HG03196 (cell line): ENCODE measurements around the gene REEP2.
"Not testable (repeated sequence)": the region's sequence is repeated elsewhere in the genome, so short reads cannot be mapped to it uniquely, and the experiment has no call there.

Experiments used
- ATAC-seq: cut with Tn5 transposase; IDR thresholded peaks from one replicate; pipeline ENCODE4 v1.9.1; 2021; ENCODE audit not compliant: unreplicated experiment

The REEP2 gene

DNA sequence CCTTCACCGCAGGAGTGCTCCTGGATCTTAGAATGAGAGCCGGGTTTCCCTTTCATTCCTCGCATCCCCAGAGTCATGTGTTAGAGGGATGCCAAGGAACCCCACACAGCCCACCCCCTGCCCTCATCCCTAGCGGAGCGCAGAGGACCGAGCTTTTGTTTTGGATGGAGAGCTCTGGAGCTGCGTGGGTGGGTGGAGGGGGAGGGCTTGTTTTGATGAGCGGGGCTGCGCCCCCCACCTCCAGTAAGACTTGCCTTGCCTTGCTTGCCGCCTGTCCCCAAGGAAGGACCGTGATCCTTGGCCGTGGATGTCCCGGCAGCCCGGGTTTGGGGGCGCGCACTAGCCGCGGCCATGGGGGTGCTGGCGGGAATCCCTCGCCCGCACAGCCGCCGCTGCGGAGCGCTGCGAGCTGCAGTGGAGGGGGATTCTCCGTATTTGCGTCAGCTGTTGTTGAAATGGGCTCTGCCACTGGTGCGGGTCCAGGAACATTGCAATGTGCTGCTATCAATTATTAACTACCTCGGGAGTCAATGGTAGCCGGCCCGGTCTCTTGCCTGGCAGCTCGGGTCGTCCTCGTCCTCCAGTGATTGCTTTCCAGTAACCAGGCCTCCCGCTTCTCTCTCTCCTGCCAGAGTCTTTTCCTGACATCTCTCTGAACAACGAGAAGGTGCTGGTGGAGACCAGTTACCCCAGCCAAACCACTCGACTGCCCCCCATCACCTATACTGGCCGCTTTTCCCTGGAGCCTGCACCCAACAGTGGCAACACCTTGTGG lies 27.5 kb downstream of the REEP2 start:
- no peak for ATAC-seq

DNA sequence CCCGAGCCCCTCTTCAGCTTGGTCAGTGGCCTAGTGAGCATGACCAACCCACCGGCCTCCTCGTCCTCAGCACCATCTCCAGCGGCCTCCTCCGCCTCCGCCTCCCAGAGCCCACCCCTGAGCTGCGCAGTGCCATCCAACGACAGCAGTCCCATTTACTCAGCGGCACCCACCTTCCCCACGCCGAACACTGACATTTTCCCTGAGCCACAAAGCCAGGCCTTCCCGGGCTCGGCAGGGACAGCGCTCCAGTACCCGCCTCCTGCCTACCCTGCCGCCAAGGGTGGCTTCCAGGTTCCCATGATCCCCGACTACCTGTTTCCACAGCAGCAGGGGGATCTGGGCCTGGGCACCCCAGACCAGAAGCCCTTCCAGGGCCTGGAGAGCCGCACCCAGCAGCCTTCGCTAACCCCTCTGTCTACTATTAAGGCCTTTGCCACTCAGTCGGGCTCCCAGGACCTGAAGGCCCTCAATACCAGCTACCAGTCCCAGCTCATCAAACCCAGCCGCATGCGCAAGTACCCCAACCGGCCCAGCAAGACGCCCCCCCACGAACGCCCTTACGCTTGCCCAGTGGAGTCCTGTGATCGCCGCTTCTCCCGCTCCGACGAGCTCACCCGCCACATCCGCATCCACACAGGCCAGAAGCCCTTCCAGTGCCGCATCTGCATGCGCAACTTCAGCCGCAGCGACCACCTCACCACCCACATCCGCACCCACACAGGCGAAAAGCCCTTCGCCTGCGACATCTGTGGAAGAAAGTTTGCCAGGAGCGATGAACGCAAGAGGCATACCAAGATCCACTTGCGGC lies 28.2 kb downstream of the REEP2 start:
- no peak for ATAC-seq

DNA sequence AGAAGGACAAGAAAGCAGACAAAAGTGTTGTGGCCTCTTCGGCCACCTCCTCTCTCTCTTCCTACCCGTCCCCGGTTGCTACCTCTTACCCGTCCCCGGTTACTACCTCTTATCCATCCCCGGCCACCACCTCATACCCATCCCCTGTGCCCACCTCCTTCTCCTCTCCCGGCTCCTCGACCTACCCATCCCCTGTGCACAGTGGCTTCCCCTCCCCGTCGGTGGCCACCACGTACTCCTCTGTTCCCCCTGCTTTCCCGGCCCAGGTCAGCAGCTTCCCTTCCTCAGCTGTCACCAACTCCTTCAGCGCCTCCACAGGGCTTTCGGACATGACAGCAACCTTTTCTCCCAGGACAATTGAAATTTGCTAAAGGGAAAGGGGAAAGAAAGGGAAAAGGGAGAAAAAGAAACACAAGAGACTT lies 28.9 kb downstream of the REEP2 start:
- no peak for ATAC-seq

DNA sequence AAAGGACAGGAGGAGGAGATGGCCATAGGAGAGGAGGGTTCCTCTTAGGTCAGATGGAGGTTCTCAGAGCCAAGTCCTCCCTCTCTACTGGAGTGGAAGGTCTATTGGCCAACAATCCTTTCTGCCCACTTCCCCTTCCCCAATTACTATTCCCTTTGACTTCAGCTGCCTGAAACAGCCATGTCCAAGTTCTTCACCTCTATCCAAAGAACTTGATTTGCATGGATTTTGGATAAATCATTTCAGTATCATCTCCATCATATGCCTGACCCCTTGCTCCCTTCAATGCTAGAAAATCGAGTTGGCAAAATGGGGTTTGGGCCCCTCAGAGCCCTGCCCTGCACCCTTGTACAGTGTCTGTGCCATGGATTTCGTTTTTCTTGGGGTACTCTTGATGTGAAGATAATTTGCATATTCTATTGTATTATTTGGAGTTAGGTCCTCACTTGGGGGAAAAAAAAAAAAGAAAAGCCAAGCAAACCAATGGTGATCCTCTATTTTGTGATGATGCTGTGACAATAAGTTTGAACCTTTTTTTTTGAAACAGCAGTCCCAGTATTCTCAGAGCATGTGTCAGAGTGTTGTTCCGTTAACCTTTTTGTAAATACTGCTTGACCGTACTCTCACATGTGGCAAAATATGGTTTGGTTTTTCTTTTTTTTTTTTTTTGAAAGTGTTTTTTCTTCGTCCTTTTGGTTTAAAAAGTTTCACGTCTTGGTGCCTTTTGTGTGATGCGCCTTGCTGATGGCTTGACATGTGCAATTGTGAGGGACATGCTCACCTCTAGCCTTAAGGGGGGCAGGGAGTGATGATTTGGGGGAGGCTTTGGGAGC lies 29.5 kb downstream of the REEP2 start:
- ATAC-seq: no peak

DNA sequence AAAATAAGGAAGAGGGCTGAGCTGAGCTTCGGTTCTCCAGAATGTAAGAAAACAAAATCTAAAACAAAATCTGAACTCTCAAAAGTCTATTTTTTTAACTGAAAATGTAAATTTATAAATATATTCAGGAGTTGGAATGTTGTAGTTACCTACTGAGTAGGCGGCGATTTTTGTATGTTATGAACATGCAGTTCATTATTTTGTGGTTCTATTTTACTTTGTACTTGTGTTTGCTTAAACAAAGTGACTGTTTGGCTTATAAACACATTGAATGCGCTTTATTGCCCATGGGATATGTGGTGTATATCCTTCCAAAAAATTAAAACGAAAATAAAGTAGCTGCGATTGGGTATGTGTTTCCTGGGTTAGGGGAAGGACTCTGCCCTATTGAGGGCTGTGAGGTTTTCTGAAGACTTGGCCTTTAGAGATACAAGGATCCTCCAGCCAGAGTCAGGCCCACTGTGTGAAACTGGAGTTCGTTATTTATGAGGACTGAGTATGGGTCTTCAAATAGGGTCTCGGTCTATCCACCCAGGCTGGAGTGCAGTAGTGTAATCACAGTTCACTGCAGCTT lies 30.2 kb downstream of the REEP2 start:
- ATAC-seq: no peak

DNA sequence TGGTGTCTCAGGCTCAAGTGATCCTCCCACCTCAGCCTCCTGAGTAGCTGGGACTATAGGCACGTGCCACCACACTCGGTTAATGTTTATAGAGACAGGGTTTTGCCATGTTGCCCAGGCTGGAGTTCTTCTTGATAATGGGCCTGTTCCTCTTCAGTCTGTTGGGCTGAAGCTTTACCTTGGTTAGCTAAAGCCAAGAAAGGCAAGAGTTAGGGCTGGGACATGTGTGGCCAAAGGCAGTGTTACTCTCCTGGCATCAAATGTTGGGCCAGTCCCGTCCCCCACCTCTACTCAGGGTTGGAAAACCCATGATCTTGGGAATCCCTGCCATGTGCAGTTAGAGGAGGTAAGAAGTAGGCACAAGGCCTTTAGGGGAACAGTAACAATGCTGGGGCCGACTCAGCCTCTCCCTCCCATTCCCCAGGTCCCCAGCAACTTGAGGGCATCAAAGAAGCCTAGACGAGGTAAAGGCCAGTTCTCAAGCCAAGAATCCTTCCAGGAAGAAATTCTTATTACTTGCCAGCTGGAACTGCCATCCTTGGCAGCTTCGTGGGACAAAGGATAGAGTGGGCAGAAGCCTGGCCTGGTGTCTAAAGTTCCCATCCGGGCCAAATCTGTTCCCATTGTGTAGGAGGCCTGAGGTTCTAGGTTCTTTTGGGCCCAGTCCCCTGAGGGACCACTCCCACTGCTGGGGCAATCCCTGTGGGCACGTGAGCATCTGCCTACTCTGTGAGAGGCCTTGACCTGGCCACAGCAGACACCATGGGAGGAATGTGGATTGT lies 30.9 kb downstream of the REEP2 start:
- ATAC-seq: no peak

DNA sequence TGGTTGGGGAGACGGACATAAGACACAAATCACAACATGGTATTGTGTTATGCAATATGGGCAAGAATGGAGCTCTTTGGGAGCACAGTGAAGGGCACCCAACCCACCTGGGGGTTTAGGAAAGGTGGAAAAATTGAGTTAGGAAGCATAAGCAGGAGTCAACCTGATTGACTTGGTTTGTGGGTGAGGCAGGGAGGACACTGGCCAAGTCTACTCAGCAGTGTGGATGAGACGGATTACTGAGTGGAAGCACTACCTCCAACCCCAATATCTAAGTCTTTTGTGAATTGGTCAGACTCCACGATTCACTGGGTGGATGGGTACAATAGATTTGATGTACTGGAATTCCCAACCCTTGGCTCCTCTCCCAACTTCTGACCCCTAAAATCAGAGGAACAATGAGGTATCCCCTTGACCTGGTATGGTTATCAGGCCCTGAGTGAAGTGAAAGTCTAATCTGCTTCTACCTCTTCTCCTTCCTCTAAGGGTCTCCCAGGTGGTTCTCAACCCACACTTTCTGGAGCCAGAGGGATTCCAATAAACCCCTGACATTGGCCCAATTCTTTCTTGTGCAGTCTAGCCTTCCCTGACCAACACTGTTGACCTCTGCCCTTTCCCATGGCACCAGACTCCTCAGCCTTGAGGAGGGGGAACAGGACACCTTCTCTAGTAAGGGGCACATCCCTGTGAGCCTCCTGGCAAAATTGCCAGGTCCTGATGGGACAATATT lies 31.6 kb downstream of the REEP2 start:
- ATAC-seq: no peak

DNA sequence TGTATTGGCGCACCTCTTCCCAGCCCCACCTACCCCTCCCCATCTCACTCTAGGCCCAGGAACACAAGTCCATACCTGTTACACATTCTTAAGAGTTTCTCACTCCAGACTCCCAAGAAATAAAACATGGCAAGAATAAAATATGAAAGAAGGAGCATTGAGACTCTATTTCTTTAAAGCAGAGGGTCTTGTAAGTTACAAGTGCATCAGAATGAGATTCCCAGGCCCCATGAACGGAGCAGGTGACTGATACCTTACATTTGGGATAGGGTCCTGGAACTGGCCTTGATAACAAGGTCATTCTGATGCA lies 32.1 kb downstream of the REEP2 start:
- no peak for ATAC-seq

DNA sequence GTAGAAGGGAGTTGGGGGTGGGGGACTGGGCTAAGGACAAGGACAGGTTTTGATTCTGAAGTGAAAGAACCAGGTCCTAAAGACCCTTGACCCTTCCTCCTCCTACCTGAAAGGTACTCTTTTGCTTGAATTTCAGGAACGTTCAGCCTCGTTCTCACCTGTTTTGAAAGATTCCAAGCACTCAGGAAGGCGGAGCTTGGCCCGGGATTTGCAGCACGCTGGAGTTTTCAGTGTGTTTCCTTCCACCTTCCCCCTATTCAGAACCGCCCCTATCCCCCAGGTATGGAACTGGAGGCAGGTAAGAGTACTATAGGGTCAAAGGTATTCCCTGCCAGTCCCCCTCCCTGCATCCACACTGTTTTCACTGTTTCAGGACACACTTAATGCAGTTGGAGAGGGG lies 33.5 kb downstream of the REEP2 start:
- no peak for ATAC-seq

DNA sequence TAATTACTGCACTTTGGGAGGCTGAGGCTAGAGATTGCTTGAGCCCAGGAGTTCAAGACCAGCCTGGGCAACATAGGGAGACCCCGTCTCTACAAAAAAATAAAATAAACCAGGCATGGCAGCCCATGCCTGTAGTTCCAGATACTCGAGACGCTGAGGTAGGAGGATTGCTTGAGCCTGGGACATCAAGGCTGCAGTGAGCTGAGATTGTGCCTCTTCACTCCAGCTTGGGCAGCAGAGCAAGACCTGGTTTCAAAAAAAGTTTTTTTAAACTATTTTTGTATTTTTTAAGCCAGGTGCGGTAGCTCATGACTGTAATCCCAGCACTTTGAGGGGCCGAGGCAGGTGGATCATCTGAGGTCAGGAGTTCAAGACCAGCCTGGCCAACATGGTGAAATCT lies 34.3 kb downstream of the REEP2 start:
- not testable (repeated sequence) for ATAC-seq

DNA sequence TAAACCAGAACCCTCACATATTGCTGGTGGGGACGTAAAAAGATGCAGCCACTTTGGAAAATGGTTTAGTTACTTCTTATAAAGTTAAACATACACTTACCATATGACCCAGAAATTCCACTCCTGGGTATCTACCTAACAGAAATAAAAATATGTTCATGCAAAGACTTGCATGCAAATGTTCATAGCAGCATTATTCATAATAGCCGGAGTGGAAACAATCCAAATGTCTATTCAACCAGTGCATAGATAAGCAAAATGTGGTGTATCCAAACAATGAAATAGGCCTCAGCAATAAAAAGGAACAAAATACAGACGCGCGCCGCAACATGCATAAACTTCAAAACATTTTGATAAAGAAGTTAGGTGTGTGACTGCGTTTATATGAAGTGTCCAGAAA lies 38.1 kb downstream of the REEP2 start:
- no peak for ATAC-seq

DNA sequence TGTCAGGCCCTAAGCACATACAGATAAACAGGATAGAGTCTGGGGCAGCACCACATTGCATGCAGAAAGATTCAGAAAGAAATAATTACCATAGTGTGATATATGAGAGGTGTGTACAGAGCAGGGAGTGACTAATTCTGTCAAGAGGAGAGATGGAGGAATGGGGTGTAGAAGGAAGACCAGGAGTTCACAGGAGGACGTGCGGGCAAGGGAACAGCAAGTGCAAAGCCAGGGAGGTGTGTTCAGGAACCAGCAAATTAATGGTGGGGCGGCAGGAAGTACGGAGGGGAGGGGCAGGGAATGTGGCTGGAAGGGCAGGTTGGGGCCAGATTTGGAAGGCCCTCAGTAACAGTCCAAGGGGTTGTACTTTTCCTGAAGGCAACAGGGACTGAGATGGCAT lies 43.8 kb downstream of the REEP2 start:
- ATAC-seq: no peak

DNA sequence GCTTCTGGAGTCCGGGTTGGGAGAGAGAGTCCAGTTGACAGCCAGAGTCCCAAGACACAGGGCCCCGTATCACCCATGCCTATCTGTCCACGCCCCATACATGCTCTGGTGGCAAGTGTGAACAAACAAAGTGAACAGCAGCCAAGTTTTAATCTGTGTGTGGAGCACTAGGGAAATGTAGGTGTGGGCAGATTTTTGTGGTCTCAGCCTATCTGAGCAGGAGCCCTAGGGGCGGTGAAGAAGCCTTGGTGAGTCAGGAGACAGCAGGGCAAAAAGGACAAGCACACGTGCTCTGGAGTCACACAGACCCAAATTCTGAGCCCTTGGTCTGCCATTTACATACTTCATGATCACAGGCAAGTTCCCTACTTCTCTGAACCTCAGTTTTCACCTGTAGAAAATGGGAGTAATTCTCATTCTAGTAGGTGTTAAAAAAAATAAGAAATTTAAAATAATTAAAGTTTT lies 49.7 kb downstream of the REEP2 start:
- ATAC-seq: no peak

DNA sequence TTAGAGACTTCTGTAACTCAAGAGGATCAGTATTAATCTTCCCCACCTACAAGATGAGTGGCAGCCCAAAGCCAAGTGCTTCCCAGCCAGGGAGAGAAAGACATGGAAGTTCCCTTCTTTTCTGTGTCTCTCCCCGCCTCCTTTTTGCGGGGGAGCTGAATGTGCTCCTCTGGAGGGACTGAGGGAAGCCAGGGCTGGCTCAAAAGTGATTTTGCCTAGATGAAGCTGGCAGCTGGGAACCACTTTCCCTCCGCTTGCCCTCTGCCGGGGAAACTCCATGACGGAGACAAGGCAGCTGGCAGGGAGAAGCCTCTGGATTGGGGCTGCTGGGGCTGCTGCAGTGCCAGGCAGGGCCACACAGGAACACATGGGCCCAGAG lies 50.8 kb downstream of the REEP2 start:
- no peak for ATAC-seq

DNA sequence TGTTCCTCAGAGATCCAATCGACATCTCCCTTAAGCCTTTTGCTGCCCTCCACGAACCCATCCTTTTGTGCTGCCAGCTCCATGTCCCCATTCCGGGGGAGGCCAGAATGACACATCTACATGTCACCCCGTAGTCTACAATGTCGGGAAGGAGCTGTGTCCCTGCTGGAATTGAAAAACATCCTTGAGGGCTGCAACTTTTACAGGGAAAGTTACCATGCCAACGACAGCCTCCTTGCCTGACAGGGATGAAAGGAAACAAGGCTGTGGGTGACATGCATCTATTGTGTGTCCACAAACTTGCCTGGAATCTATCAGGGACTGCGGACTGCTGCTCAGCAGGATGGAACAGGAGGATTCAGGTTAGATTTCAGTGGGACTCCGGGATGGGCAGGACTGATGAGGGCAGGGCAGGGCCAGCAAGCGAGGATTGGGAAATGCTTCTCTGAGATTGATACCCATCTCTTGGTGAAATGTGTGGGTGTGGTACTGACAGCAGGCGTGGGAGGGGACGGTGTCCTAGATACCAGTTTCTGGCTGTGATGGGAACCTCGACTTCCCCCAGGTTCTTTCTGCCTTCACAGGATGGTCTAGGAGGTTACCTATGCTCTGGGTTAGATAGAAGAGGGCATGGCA lies 51.9 kb downstream of the REEP2 start:
- ATAC-seq: no peak

DNA sequence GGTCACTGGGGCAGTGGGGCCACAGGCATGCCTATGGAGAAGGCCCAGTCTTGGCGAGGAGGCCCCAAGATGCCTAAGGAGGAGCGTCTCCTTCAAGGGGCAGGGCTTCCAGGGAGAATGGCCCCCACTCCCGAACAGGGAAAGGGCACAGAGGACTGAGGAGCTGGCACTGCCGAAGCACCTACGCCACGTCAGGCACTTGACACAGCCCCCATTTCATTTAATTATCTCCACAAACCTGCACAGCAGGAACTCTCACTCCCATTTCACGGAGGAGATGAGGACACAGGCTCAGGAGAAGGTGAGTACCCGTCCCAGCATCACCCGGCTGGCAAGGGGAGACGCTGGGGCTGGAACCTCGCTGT lies 52.4 kb downstream of the REEP2 start:
- no peak for ATAC-seq

DNA sequence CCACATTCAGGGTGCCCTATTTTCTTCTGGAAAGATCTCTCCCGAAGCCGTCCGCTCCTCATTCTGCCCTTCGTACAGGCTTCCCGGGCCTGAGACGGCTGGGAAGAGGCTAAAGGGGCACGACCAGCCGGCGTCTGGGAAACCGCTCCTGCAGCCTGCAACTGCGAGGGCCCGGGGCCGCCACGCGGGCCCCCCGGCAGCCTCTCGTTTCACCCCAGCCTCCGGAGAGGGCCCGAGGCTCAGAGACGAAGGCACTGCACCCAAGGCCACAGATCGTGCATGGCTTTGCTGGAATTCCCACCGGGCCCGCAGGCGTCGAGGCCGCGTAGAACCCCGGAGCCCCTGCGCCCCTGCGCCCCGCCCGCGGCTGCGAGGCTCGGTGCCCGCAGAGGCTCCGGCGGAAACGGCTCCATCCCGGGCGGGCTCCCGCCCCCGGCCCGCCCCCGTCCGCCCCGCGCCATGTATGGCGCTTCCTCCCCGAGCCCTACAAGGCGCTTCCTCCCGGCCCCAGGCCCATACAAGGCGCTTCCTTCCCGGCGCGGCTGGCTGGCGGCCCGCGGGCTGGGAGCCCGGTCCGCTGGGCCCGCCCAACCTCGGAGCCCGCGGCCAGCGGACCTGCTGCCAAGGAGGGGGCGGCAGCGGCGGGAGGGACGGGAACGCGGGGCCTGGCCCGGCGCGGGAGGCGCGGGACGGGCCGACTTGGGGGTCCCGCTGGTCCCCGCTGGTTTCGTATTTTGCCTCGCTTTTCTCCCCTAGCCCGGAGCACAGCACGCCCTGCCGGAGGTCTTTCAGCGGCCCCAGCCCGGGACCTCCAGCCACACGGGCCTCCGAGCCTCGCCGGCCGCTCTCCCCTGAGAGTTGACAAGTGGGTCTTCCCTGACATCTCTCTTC lies 53.1 kb downstream of the REEP2 start:
- peak; percentile 93 for ATAC-seq

DNA sequence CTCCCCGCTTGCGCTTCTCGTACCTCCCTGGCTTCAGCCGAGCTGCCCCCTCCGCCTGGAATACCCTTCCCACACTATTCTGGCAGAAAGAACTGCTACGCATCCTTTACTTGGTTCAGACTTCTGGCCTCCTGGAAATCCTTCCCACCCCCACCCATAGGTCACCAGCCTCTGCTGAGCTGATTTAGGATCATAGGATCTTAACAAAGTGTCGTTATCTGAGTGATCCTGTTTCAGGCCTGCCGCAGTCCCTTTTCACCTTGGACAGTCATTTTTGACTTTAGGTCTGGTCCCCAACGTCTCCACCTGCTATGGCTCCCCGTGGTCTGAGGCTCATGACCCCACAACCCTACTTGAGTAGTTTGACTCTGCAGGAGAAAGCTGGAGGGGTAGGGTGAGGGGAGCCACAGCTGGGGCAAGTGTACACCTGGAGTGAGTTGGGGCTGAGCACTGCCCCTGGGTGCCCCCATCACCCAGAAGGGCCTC lies 53.7 kb downstream of the REEP2 start:
- no peak for ATAC-seq
